Measurements from ENCODE around the gene TEX30. TPM values are rescaled to one million over a fixed set of nuclear protein-coding genes. Genes with fewer than 3 reads are reported as not detected.

The TEX30 gene
- total RNA-seq, 3 donors from 2014 or later (not counting 1 experiment from before 2014, with no cell fraction given) = 8.7 to 10.3 (median 9.3) TPM

GRCh38 chr13:102812611-102813287 lies 39.2 kb upstream of the TEX30 start:
- DNase-seq = no peak
- Mint-ChIP-seq H3K36me3 (peaks cover 9% of the 10 kb centered on the region), H3K4me3 (no peak overlapping the region), H3K4me1 (peaks cover 28 to 30% of the 10 kb centered on the region in 2 donors), H3K9me3 (no peaks in the 10 kb centered on the region), H3K27ac (no peak overlapping the region), H3K27me3 (ENCODE audit: low read depth in 2 of 2) (no peaks in the 10 kb centered on the region)
- ATAC-seq = no peak
- intact Hi-C loops (cut with micrococcal nuclease) = no loop called here
- Histone ChIP-seq H3K4me3 (ENCODE audit: low read length) (no peak overlapping the region), H3K27ac (ENCODE audit: low read length) (no peak overlapping the region), H3K27me3 (ENCODE audit: control insufficient read depth, insufficient read depth, low read length) (no peaks in the 10 kb centered on the region), H3K4me1 (ENCODE audit: control insufficient read depth, insufficient read depth, low read length) (no peaks in the 10 kb centered on the region), H3K9me3 (ENCODE audit: control insufficient read depth, insufficient read depth, low read length) (no peaks in the 10 kb centered on the region), H3K36me3 (ENCODE audit: control insufficient read depth, insufficient read depth, low read length) (peaks cover 7% of the 10 kb centered on the region)
- TF ChIP-seq CTCF (IDR thresholded peaks at IDR 0.05) = no peak

DNA sequence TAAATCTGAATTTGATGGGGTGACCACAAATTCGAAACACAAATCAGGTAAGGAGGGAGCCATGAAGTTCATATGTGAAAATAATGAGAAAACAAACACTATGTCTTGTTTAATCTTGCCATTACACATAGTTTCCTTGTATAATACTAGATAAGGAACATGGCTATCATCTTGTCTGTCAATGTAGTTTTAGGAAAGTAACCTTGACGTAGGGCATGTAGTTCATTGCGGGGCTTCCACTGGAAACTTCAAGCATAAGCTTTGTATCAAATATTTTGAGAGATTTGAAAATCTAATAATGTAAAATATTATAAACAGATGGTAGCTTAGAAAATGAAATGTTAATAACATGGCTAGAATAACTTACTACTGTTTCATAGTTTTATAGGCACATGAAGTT lies 34.1 kb upstream of the TEX30 start:
- Histone ChIP-seq H3K36me3 (ENCODE audit: control insufficient read depth, insufficient read depth, low read length) (no peaks in the 10 kb centered on the region), H3K27ac (ENCODE audit: low read length) (no peak overlapping the region), H3K27me3 (ENCODE audit: control insufficient read depth, insufficient read depth, low read length) (no peaks in the 10 kb centered on the region), H3K4me1 (ENCODE audit: control insufficient read depth, insufficient read depth, low read length) (no peaks in the 10 kb centered on the region), H3K4me3 (ENCODE audit: low read length) (no peak overlapping the region), H3K9me3 (ENCODE audit: control insufficient read depth, insufficient read depth, low read length) (no peaks in the 10 kb centered on the region)
- 100% methylated on average over 3 of the region's 3 CpGs for WGBS (ENCODE audit: insufficient coverage)
- Mint-ChIP-seq H3K4me3 (no peak overlapping the region), H3K27me3 (ENCODE audit: low read depth in 2 of 2) (no peaks in the 10 kb centered on the region), H3K36me3 (peaks cover 9% of the 10 kb centered on the region), H3K4me1 (peaks cover 29 to 31% of the 10 kb centered on the region in 2 donors), H3K9me3 (no peaks in the 10 kb centered on the region), H3K27ac (no peak overlapping the region)
- DNase-seq (no peak), ATAC-seq (no peak)
- TF ChIP-seq CTCF (IDR thresholded peaks at IDR 0.05) = no peak
- intact Hi-C loops (cut with micrococcal nuclease) = no loop called here

DNA sequence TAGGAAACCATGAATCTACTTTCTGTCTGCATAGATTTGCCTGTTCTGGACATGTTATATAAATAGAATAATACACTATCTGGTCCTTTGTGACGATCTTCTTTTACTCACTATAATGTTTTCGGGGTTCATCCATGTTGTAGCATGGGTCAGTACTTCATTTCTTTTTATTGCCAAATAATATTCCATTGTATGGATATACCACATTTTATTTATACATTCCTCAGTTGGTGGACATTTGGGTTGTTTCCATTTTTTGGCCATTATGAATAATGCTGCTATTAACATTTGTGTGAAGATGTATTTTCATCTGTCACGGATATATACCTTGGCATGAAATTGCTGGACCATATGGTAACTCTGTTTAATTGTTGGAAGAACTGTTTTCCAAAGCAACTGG lies 32.1 kb upstream of the TEX30 start:
- H3K4me1 ChIP-seq (ENCODE audit: control insufficient read depth, insufficient read depth, low read length) = peaks cover 6% of the 10 kb centered on the region
- no peak overlapping the region for H3K27ac Mint-ChIP-seq
- 100% methylated on average over 1 of the region's 3 CpGs for WGBS (ENCODE audit: insufficient coverage)
- H3K36me3 Mint-ChIP-seq = no peaks in the 10 kb centered on the region
- intact Hi-C loops (cut with micrococcal nuclease) = no loop called here
- no peaks in the 10 kb centered on the region for H3K27me3 Mint-ChIP-seq (ENCODE audit: low read depth in 2 of 2)
- H3K4me3 Mint-ChIP-seq = no peak overlapping the region
- no peaks in the 10 kb centered on the region for H3K36me3 ChIP-seq (ENCODE audit: control insufficient read depth, insufficient read depth, low read length)
- H3K9me3 ChIP-seq (ENCODE audit: control insufficient read depth, insufficient read depth, low read length) = no peaks in the 10 kb centered on the region
- H3K4me1 Mint-ChIP-seq = peaks cover 36 to 38% of the 10 kb centered on the region in 2 donors
- no peak overlapping the region for H3K27ac ChIP-seq (ENCODE audit: low read length)
- DNase-seq = no peak
- no peak for ATAC-seq
- no peak overlapping the region for H3K4me3 ChIP-seq (ENCODE audit: low read length)
- H3K27me3 ChIP-seq (ENCODE audit: control insufficient read depth, insufficient read depth, low read length) = no peaks in the 10 kb centered on the region
- no peak for TF ChIP-seq CTCF (IDR thresholded peaks at IDR 0.05)
- no peaks in the 10 kb centered on the region for H3K9me3 Mint-ChIP-seq

Data from natural killer cell (primary cell).